ENCODE results near the gene TRRAP.

- no peak for TF ChIP-seq CTCF (optimal IDR thresholded peaks at IDR 0.05 in 1 of 3, IDR thresholded peaks at IDR 0.05 in 1 of 3, conservative IDR thresholded peaks at IDR 0.05 in 1 of 3; ENCODE audit: extremely low read depth in 1 of 3, insufficient read depth in 2 of 3, low read length in 3 of 3)
- no peak for TF ChIP-seq EZH2 (IDR thresholded peaks at IDR 0.05; ENCODE audit: low read length)
These were observed 12.0 kb upstream of the TRRAP start for GRCh38 chr7:98866351-98866750.
